ENCODE data around the gene ENTPD8.

DNA sequence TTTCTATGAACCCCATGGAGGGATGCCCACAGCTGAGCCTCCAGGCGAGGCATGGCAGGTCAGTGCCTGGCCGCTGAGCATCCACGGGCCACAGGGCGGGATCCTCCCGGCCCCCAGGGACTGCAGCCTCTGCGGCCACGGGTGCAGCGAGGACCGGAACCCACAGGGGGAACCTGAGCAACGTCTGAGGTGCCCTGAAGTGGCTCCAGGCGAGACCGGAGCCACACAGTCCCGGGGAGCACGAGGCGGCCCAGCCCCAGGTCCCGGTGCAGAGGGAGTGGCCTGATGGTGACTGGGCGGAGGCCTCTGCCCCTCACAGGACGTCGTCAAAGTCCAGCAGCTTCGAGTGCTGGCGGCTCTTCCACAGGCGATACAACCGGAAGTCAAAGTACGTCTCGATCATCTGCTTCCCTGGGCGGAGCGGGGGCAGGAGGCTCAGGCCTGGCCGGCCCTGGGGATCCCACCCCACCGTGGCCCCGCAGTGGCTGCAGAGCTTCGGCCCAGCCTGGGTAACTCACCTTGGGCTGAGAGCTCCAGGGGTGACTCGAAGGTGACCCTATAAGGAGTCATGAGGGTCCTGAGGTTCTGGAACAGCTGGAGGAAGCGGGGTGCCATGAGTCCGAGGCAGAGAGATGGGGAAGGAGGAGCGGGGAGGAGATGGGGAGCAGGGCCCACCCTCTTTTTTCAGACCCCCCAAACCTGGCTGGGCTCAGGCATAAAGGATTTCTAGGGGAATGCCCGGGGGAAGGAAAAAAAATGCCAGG, 8.1 kb upstream of the ENTPD8 start:
- TF ChIP-seq, protein P1, sequence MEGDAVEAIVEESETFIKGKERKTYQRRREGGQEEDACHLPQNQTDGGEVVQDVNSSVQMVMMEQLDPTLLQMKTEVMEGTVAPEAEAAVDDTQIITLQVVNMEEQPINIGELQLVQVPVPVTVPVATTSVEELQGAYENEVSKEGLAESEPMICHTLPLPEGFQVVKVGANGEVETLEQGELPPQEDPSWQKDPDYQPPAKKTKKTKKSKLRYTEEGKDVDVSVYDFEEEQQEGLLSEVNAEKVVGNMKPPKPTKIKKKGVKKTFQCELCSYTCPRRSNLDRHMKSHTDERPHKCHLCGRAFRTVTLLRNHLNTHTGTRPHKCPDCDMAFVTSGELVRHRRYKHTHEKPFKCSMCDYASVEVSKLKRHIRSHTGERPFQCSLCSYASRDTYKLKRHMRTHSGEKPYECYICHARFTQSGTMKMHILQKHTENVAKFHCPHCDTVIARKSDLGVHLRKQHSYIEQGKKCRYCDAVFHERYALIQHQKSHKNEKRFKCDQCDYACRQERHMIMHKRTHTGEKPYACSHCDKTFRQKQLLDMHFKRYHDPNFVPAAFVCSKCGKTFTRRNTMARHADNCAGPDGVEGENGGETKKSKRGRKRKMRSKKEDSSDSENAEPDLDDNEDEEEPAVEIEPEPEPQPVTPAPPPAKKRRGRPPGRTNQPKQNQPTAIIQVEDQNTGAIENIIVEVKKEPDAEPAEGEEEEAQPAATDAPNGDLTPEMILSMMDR (IDR thresholded peaks at IDR 0.05): no peak
- no peak for TF ChIP-seq POLR2AphosphoS5 (IDR thresholded peaks at IDR 0.05)
- no peak for TF ChIP-seq POLR2A (IDR thresholded peaks at IDR 0.05)
